Measurements from ENCODE around the gene TMEM143. TPM values are rescaled to one million over a fixed set of nuclear protein-coding genes. Genes with fewer than 3 reads are reported as not detected.
"Not testable (repeated sequence)": the region's sequence is repeated elsewhere in the genome, so short reads cannot be mapped to it uniquely, and the experiment has no call there.

Gene TMEM143
- polyA plus RNA-seq, 3 donors: 1.7 to 11.9 (median 2.1) TPM

DNA sequence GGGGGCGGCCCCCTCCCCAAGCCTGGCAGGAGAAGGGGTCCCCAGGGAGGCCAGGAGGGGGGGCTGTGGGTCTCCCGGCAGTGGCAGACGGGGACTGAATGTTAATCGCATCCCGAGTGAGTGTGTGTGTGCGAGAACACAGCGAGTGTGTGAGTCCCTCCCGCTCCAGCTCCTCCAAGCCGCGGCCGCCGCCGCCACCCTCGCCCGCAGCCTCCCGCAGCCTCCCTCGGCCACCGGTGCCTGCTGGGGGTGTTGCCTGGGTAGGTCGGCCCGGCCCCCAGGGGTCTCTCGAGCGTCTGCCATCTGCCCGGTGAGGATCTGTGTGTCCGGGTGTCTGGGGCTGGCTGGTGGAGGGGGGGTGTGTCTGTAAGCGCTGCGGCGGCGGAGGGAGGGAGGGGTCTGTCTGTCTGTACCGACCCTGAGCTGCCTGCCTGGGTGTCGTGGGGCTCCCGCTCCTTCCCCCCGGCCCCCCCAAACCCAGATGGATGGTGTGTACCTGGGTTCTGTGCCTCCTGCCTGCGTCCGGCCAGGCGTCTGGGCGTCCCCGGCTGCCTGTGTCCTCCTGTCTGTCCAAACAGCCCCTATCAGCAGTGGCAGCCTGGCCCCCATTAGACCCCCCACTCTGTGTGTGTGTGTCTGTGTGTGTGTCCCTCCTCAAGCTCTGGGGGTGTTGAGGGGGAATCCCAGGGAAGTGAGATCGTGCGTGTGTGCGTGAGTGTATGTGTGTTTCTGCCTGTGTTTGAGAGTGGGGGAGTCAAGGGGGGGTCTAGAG, 30.0 kb upstream of the TMEM143 start, which contains the start of gene GRIN2D:
GRIN2D (plus strand) TSS at position 110 of the 772 bp plus-strand sequence. CDS start 4,725 bp downstream, outside the sequence.
- Histone ChIP-seq H3K27ac (ENCODE audit: low read depth in 1 of 2, low read length in 2 of 2) (no peak within 1 kb of the TSS), H3K4me3 (replicated peaks in 1 of 3; ENCODE audit: low read depth in 2 of 3, low read length in 3 of 3) (no peak within 1 kb of the TSS), H3K27me3 (ENCODE audit: control insufficient read depth in 2 of 2, insufficient read depth in 2 of 2, low read length in 2 of 2) (peaks cover 48 to 59% of the 10 kb centered on the region in 2 donors), H2AFZ (ENCODE audit: insufficient read depth, low read depth, low read length, poor library complexity, severe bottlenecking) (no peak within 1 kb of the TSS), H4K20me1 (ENCODE audit: insufficient read depth, low read length) (peaks cover 5% of the 10 kb centered on the region), H3K9ac (ENCODE audit: insufficient read depth, low read length, poor library complexity, severe bottlenecking) (no peak within 1 kb of the TSS), H3K9me3 (replicated peaks in 1 of 2; ENCODE audit: control insufficient read depth in 1 of 2, insufficient read depth in 1 of 2, low read length in 2 of 2) (peaks cover 0 to 15% of the 10 kb centered on the region in 2 donors), H3K4me1 (ENCODE audit: control insufficient read depth in 1 of 2, insufficient read depth in 2 of 2, low read length in 2 of 2) (peaks cover 30 to 39% of the 10 kb centered on the region in 2 donors), H3K36me3 (replicated peaks in 1 of 2; ENCODE audit: control insufficient read depth in 1 of 2, insufficient read depth in 2 of 2, low read length in 2 of 2) (peaks cover 2 to 8% of the 10 kb centered on the region in 2 donors), H3K4me2 (replicated peaks; ENCODE audit: extremely low read depth, low read length, poor library complexity, severe bottlenecking) (no peak within 1 kb of the TSS), H3K79me2 (ENCODE audit: insufficient read depth, low read length) (peaks cover 21% of the 10 kb centered on the region)
- Mint-ChIP-seq H3K4me1 (peaks cover 28% of the 10 kb centered on the region), H3K4me3 (peak within 1 kb of the TSS in 1 of 2 donors; percentile 80), H3K9me3 (peaks cover 0 to 44% (median 10%) of the 10 kb centered on the region in 7 donors), H3K27ac (peak within 1 kb of the TSS in 2 of 7 donors; percentile 19 to 71), H3K36me3 (peaks cover 8 to 14% of the 10 kb centered on the region in 2 donors), H3K27me3 (ENCODE audit: low read depth in 3 of 3) (peaks cover 58 to 67% (median 64%) of the 10 kb centered on the region in 3 donors)
- TF ChIP-seq, protein P1, sequence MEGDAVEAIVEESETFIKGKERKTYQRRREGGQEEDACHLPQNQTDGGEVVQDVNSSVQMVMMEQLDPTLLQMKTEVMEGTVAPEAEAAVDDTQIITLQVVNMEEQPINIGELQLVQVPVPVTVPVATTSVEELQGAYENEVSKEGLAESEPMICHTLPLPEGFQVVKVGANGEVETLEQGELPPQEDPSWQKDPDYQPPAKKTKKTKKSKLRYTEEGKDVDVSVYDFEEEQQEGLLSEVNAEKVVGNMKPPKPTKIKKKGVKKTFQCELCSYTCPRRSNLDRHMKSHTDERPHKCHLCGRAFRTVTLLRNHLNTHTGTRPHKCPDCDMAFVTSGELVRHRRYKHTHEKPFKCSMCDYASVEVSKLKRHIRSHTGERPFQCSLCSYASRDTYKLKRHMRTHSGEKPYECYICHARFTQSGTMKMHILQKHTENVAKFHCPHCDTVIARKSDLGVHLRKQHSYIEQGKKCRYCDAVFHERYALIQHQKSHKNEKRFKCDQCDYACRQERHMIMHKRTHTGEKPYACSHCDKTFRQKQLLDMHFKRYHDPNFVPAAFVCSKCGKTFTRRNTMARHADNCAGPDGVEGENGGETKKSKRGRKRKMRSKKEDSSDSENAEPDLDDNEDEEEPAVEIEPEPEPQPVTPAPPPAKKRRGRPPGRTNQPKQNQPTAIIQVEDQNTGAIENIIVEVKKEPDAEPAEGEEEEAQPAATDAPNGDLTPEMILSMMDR (IDR thresholded peaks at IDR 0.05): no peak
- 0% methylated on average over 18 of the region's 40 CpGs for WGBS (ENCODE audit: insufficient coverage)
- intact Hi-C loops (cut with micrococcal nuclease): loop anchor here in 1 of 2 donors (10.0 kb wide), 1 partner anchor 51 kb away; the partner anchor contains the start of gene GRWD1
- DNase-seq: peak in 1 of 3 donors; percentile 63

DNA sequence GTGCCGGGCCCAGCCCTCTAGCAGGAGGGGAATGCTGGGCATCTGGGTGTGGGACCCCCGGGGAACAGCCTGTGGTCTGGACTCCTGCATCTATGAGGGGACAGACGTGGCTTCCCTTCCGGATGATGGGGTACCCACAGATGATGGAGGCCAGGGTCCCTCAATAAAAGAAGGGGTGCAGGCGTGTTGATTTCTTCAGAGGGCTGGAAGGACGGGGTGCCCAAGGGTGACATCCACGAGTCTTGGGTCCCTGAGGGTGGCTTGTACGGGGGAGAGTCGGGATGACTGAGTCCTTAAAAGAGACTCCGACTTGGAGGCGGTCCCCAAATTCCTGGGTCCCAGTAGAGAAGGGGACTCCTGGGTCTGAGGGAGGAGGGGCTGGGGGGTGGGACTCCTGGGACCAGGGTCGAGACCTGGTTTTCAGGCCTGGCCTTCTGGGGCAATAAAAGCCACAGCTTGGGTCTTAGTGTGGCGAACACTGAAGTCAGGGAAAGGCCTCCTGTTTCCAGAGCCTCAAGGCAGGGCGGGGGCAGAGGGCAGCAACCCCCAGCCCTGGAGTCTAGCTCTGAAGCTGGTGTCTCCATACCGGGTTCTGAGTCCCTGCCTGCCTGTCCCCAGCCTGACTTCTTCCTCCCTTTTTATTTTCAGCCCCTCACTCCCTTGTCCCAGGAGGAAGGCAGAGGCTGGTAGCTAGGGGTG, 29.3 kb upstream of the TMEM143 start:
- Histone ChIP-seq H3K9ac (ENCODE audit: insufficient read depth, low read length, poor library complexity, severe bottlenecking) (no peak overlapping the region), H4K20me1 (ENCODE audit: insufficient read depth, low read length) (peaks cover 5% of the 10 kb centered on the region), H3K27ac (ENCODE audit: low read depth in 1 of 2, low read length in 2 of 2) (no peak overlapping the region), H3K27me3 (ENCODE audit: control insufficient read depth in 2 of 2, insufficient read depth in 2 of 2, low read length in 2 of 2) (peaks cover 48 to 58% of the 10 kb centered on the region in 2 donors), H3K4me3 (replicated peaks in 1 of 3; ENCODE audit: low read depth in 2 of 3, low read length in 3 of 3) (no peak overlapping the region), H3K36me3 (replicated peaks in 1 of 2; ENCODE audit: control insufficient read depth in 1 of 2, insufficient read depth in 2 of 2, low read length in 2 of 2) (peaks cover 3 to 15% of the 10 kb centered on the region in 2 donors), H2AFZ (ENCODE audit: insufficient read depth, low read depth, low read length, poor library complexity, severe bottlenecking) (no peak overlapping the region), H3K4me2 (replicated peaks; ENCODE audit: extremely low read depth, low read length, poor library complexity, severe bottlenecking) (no peak overlapping the region), H3K9me3 (replicated peaks in 1 of 2; ENCODE audit: control insufficient read depth in 1 of 2, insufficient read depth in 1 of 2, low read length in 2 of 2) (peaks cover 0 to 15% of the 10 kb centered on the region in 2 donors), H3K79me2 (ENCODE audit: insufficient read depth, low read length) (peaks cover 21% of the 10 kb centered on the region), H3K4me1 (ENCODE audit: control insufficient read depth in 1 of 2, insufficient read depth in 2 of 2, low read length in 2 of 2) (peaks cover 28 to 33% of the 10 kb centered on the region in 2 donors)
- intact Hi-C loops (cut with micrococcal nuclease): loop anchor here in 1 of 2 donors (10.0 kb wide), 1 partner anchor 52 kb away; the partner anchor contains the start of gene GRWD1
- Mint-ChIP-seq H3K36me3 (peaks cover 15 to 21% of the 10 kb centered on the region in 2 donors), H3K4me1 (peaks cover 27% of the 10 kb centered on the region), H3K9me3 (peaks cover 0 to 42% (median 10%) of the 10 kb centered on the region in 7 donors), H3K27me3 (ENCODE audit: low read depth in 3 of 3) (peaks cover 60 to 66% (median 64%) of the 10 kb centered on the region in 3 donors), H3K4me3 (peak overlapping the region in 1 of 2 donors; percentile 80), H3K27ac (no peak overlapping the region)
- 91% methylated on average over 13 of the region's 15 CpGs for WGBS (ENCODE audit: insufficient coverage)
- TF ChIP-seq, protein P1 (IDR thresholded peaks at IDR 0.05): no peak
- DNase-seq: no peak

DNA sequence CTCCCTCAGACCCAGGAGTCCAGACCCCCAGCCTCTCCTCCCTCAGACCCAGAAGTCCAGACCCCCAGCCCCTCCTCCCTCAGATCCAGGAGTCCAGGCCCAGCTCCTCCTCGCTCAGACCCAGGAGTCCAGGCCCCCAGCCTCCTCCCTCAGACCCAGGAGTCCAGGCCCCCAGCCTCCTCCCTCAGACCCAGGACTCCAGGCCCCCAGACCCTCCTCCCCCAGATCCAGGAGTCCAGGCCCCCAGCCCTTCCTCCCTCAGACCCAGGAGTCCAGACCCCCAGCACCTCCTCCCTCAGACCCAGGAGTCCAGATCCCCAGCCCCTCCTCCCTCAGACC, 28.2 kb upstream of the TMEM143 start:
- H3K4me1 ChIP-seq (ENCODE audit: control insufficient read depth in 1 of 2, insufficient read depth in 2 of 2, low read length in 2 of 2): peaks cover 18 to 22% of the 10 kb centered on the region in 2 donors
- H3K27ac ChIP-seq (ENCODE audit: low read depth in 1 of 2, low read length in 2 of 2); H3K27ac Mint-ChIP-seq: not testable (repeated sequence)

More for the DNA sequence above, 28.2 kb upstream of the TMEM143 start:
- Mint-ChIP-seq H3K9me3 (peaks cover 0 to 34% (median 4%) of the 10 kb centered on the region in 7 donors), H3K36me3 (peaks cover 22 to 26% of the 10 kb centered on the region in 2 donors), H3K27me3 (ENCODE audit: low read depth in 3 of 3) (peaks cover 50 to 55% (median 54%) of the 10 kb centered on the region in 3 donors), H3K4me1 (peaks cover 16% of the 10 kb centered on the region)
- H3K9me3 ChIP-seq (replicated peaks in 1 of 2; ENCODE audit: control insufficient read depth in 1 of 2, insufficient read depth in 1 of 2, low read length in 2 of 2): peaks cover 0 to 15% of the 10 kb centered on the region in 2 donors
- H3K9ac ChIP-seq (ENCODE audit: insufficient read depth, low read length, poor library complexity, severe bottlenecking); H2AFZ ChIP-seq (ENCODE audit: insufficient read depth, low read depth, low read length, poor library complexity, severe bottlenecking); H3K4me3 ChIP-seq (replicated peaks in 1 of 3; ENCODE audit: low read depth in 2 of 3, low read length in 3 of 3); H3K4me2 ChIP-seq (replicated peaks; ENCODE audit: extremely low read depth, low read length, poor library complexity, severe bottlenecking); H4K20me1 ChIP-seq (ENCODE audit: insufficient read depth, low read length); H3K4me3 Mint-ChIP-seq; DNase-seq: not testable (repeated sequence)
- peaks cover 13 to 26% of the 10 kb centered on the region in 2 donors for H3K36me3 ChIP-seq (replicated peaks in 1 of 2; ENCODE audit: control insufficient read depth in 1 of 2, insufficient read depth in 2 of 2, low read length in 2 of 2)
- intact Hi-C loops (cut with micrococcal nuclease): loop anchor here in 1 of 2 donors (10.0 kb wide), 1 partner anchor 53 kb away; the partner anchor contains the start of gene GRWD1
- peaks cover 21% of the 10 kb centered on the region for H3K79me2 ChIP-seq (ENCODE audit: insufficient read depth, low read length)
- peaks cover 40 to 48% of the 10 kb centered on the region in 2 donors for H3K27me3 ChIP-seq (ENCODE audit: control insufficient read depth in 2 of 2, insufficient read depth in 2 of 2, low read length in 2 of 2)
- WGBS (ENCODE audit: insufficient coverage): 78% methylated on average over 1 of the region's 1 CpG

Measured in CD14-positive monocyte (primary cell).